IMR-90 (cell line): Measurements from ENCODE around the gene MX1. TPM values are rescaled to one million over a fixed set of nuclear protein-coding genes. Genes with fewer than 3 reads are reported as not detected.

Experiments
- ATAC-seq: fragments of 200-7000 bp; cut with Tn5 transposase; 2 replicates; pipeline ENCODE4 v1.9.1; 2020; ENCODE audit warnings: low read depth, mild to moderate bottlenecking, moderate library complexity
- BruUV-seq: library from RNA; stranded (reverse); fragments of 400-500 nt; replicated peaks from 2 replicates; lab custom pipeline; 2021; lab: Mats Ljungman, UMichigan
- CTCF ChIA-PET: fragments of 300-600 bp; formaldehyde crosslinking; extraction: SDS; loops from one replicate; lab custom pipeline; 2021; ENCODE audit warnings: antibody characterized with exemption; lab: Yijun Ruan, JAX
- POLR2A ChIA-PET: fragments of 300-600 bp; sonication (Branson Sonifier 250); formaldehyde crosslinking; loops from one replicate; lab custom pipeline; 2022; ENCODE audit warnings: antibody characterized with exemption; ENCODE audit not compliant: unreplicated experiment; lab: Charles Lee
- DNase-seq: peaks from one replicate; pipeline ENCODE4 v3.0.0; 2013
- H2AFZ ChIP-seq: replicated peaks from 2 replicates; pipeline ENCODE3; 2013; ENCODE audit warnings: low read length, mild to moderate bottlenecking; ENCODE audit not compliant: poor library complexity
- H2AK5ac ChIP-seq: 2 replicates; pipeline ENCODE4 v1.6.1; 2013; ENCODE audit warnings: low read depth, low read length, inconsistent platforms
- H2AK9ac ChIP-seq: replicated peaks from 2 replicates; pipeline ENCODE3; 2013; ENCODE audit warnings: mild to moderate bottlenecking, low read depth, low read length, moderate library complexity; ENCODE audit not compliant: poor library complexity
- H2BK120ac ChIP-seq: 2 replicates; pipeline ENCODE4 v1.6.1; 2013; ENCODE audit warnings: low read depth, low read length, inconsistent platforms
- H2BK15ac ChIP-seq: 3 replicates; pipeline ENCODE4 v1.6.1; 2013; ENCODE audit warnings: low read depth, low read length, inconsistent platforms
- H2BK20ac ChIP-seq: 2 replicates; pipeline ENCODE4 v1.6.1; 2013; ENCODE audit warnings: low read depth, mild to moderate bottlenecking, inconsistent platforms, low read length, moderate library complexity
- H2BK5ac ChIP-seq: 2 replicates; pipeline ENCODE4 v1.6.1; 2013; ENCODE audit warnings: mild to moderate bottlenecking, low read depth, low read length, inconsistent platforms; ENCODE audit not compliant: poor library complexity, severe bottlenecking
- H3K14ac ChIP-seq: replicated peaks from 2 replicates; pipeline ENCODE4 v1.6.1; 2013; ENCODE audit warnings: low read depth, low read length, inconsistent platforms
- H3K18ac ChIP-seq: 2 replicates; pipeline ENCODE4 v1.6.1; 2013; ENCODE audit warnings: low read depth, low read length, control low read depth
- H3K23ac ChIP-seq: 2 replicates; pipeline ENCODE4 v1.6.1; 2013; ENCODE audit warnings: low read depth, low read length, inconsistent platforms
- H3K27ac ChIP-seq: 2 replicates; pipeline ENCODE4 v1.5.1; 2013; ENCODE audit warnings: mild to moderate bottlenecking, control low read depth, low read length; ENCODE audit not compliant: insufficient read depth
- H3K27me3 ChIP-seq: 2 replicates; pipeline ENCODE4 v1.6.1; 2013; ENCODE audit warnings: low read length; ENCODE audit not compliant: control insufficient read depth, insufficient read depth
- H3K36me3 ChIP-seq: 2 replicates; pipeline ENCODE4 v1.6.1; 2013; ENCODE audit warnings: low read length, mixed read lengths; ENCODE audit not compliant: control insufficient read depth, insufficient read depth
- H3K4ac ChIP-seq: 2 replicates; pipeline ENCODE4 v1.6.1; 2013; ENCODE audit warnings: low read depth, low read length, inconsistent platforms
- H3K4me1 ChIP-seq: 2 replicates; pipeline ENCODE4 v1.6.1; 2013; ENCODE audit warnings: low read length, mixed read lengths; ENCODE audit not compliant: control insufficient read depth, insufficient read depth
- H3K4me2 ChIP-seq: 2 replicates; pipeline ENCODE4 v1.6.1; 2013; ENCODE audit warnings: low read depth, mild to moderate bottlenecking, control low read depth, low read length, moderate library complexity
- H3K4me3 ChIP-seq: 2 replicates; pipeline ENCODE4 v1.5.1; 2013; ENCODE audit warnings: low read depth, mild to moderate bottlenecking, control low read depth, low read length, moderate library complexity; ENCODE audit not compliant: insufficient read depth
- H3K56ac ChIP-seq: 2 replicates; pipeline ENCODE4 v1.6.1; 2013; ENCODE audit warnings: low read length, inconsistent platforms; ENCODE audit not compliant: insufficient read depth; ENCODE audit errors: extremely low read depth
- H3K79me1 ChIP-seq, 2 experiments: 2 replicates each; pipeline ENCODE4 v1.6.1; 2013; ENCODE audit warnings: low read length in 2 of 2, inconsistent platforms in 1 of 2, low read depth in 1 of 2
- H3K9ac ChIP-seq: 2 replicates; pipeline ENCODE4 v1.6.1; 2013; ENCODE audit warnings: low read depth, low read length, control low read depth
- H3K9me1 ChIP-seq: 2 replicates; pipeline ENCODE4 v1.6.1; 2013; ENCODE audit warnings: low read length, inconsistent platforms; ENCODE audit not compliant: insufficient read depth
- H3K9me3 ChIP-seq: 2 replicates; pipeline ENCODE4 v1.6.1; 2013; ENCODE audit warnings: low read length; ENCODE audit not compliant: control insufficient read depth, insufficient read depth
- H4K20me1 ChIP-seq: 2 replicates; pipeline ENCODE4 v1.6.1; 2013; ENCODE audit warnings: low read length, inconsistent platforms; ENCODE audit not compliant: insufficient read depth
- H4K5ac ChIP-seq: 2 replicates; pipeline ENCODE4 v1.6.1; 2013; ENCODE audit warnings: mild to moderate bottlenecking, low read depth, low read length, control low read depth
- H4K8ac ChIP-seq, 2 experiments: 2 replicates each; pipeline ENCODE4 v1.6.1; 2013; ENCODE audit warnings: low read depth in 2 of 2, low read length in 2 of 2, control low read depth in 1 of 2, inconsistent platforms in 1 of 2
- H4K91ac ChIP-seq: 2 replicates; pipeline ENCODE4 v1.6.1; 2013; ENCODE audit warnings: low read depth, low read length, inconsistent platforms; ENCODE audit not compliant: insufficient read depth
- BHLHE40 ChIP-seq: fragments of 150-350 bp; IDR thresholded peaks from 2 replicates; pipeline ENCODE4 v1.6.1; 2016; ENCODE audit warnings: mild to moderate bottlenecking, low read depth, low read length
- CEBPB ChIP-seq: IDR thresholded peaks from 2 replicates; pipeline ENCODE4 v1.6.1; 2012; ENCODE audit warnings: low read depth, low read length, improper control_type of control experiment
- CHD1 ChIP-seq: IDR thresholded peaks from 2 replicates; pipeline ENCODE4 v1.6.1; 2012; ENCODE audit warnings: low read depth, low read length, improper control_type of control experiment
- FOS ChIP-seq: fragments of 150-350 bp; IDR thresholded peaks from 2 replicates; pipeline ENCODE4 v1.6.1; 2016; ENCODE audit warnings: low read depth, low read length
- MAZ ChIP-seq: IDR thresholded peaks from 2 replicates; pipeline ENCODE4 v1.6.1; 2012; ENCODE audit warnings: low read depth, mild to moderate bottlenecking, low read length, improper control_type of control experiment, moderate library complexity, borderline replicate concordance
- MXI1 ChIP-seq: IDR thresholded peaks from 2 replicates; pipeline ENCODE4 v1.6.1; 2012; ENCODE audit warnings: low read depth, mild to moderate bottlenecking, low read length, moderate library complexity, borderline replicate concordance
- RCOR1 ChIP-seq: IDR thresholded peaks from 2 replicates; pipeline ENCODE4 v1.6.1; 2012; ENCODE audit warnings: mild to moderate bottlenecking, low read length, improper control_type of control experiment; ENCODE audit not compliant: insufficient replicate concordance
- RFX5 ChIP-seq: IDR thresholded peaks from 2 replicates; pipeline ENCODE4 v1.8.0; 2012; ENCODE audit warnings: low read depth, mild to moderate bottlenecking, low read length, moderate library complexity
- SMC3 ChIP-seq: fragments of 150-350 bp; IDR thresholded peaks from 2 replicates; pipeline ENCODE4 v1.6.1; 2016; ENCODE audit warnings: low read depth, mild to moderate bottlenecking, antibody characterized with exemption, low read length, moderate library complexity
- WGBS, 2 experiments: methylation state at CpG; one replicate each; pipeline versions ENCODE4 v1.1.5 to v1.1.7; 2013; ENCODE audit warnings: missing lambda C conversion rate in 2 of 2; ENCODE audit not compliant: insufficient read length in 1 of 2; ENCODE audit errors: extremely low coverage in 2 of 2; 5-methylcytosine and 5-hydroxymethylcytosine counted together
- dilution Hi-C: fragments of 300-500 bp; cut with HindIII; formaldehyde crosslinking; loops from one replicate; pipeline ENCODE4 v1.14.3; 2018; ENCODE audit warnings: low sequenced_read_pairs; ENCODE audit not compliant: unreplicated experiment
- in situ Hi-C: fragments of 300-500 bp; cut with MboI; formaldehyde crosslinking; loops from 3 replicates; pipeline ENCODE4 v1.14.3; 2019; ENCODE audit warnings: low sequenced_read_pairs, inconsistent platforms, mixed read lengths
- intact Hi-C: fragments of 100-400 bp; cut with micrococcal nuclease; formaldehyde crosslinking; loops from 2 replicates; pipeline ENCODE4 v1.10.0; 2022
- polyA plus RNA-seq, 3 experiments: library from polyadenylated mRNA; depleted of rRNA; stranded (reverse); fragments of >200 nt; gene quantifications; 2 replicates each; pipeline ENCODE4 v1.2.3, GENCODE V29; 2012; ENCODE audit warnings: low replicate concordance in 1 of 3
- total RNA-seq: library from RNA; depleted of rRNA; stranded (reverse); fragments of >200 nt; gene quantifications from 2 replicates; pipeline ENCODE4 v1.2.3, GENCODE V29; 2012
- TF ChIP-seq, protein P1 (sequence below): fragments of 150-350 bp; IDR thresholded peaks from 2 replicates; pipeline ENCODE4 v1.6.1; 2017; ENCODE audit warnings: mild to moderate bottlenecking, antibody characterized with exemption, low read length, low read depth
- TF ChIP-seq, protein P2 (sequence below): conservative IDR thresholded peaks from 2 replicates; pipeline ENCODE4 v1.5.1; 2012; ENCODE audit warnings: mild to moderate bottlenecking, low read depth, low read length, improper control_type of control experiment
- TF ChIP-seq, protein P3 (sequence below): fragments of 150-350 bp; IDR thresholded peaks from 2 replicates; pipeline ENCODE4 v1.6.1; 2016; ENCODE audit warnings: low read depth, mild to moderate bottlenecking, low read length, moderate library complexity, borderline replicate concordance

MX1 gene
- total and polyA plus RNA-seq, 2 of the 4 experiments (the other 2 are of a cell fraction): 1.0 to 2.5 TPM

DNA sequence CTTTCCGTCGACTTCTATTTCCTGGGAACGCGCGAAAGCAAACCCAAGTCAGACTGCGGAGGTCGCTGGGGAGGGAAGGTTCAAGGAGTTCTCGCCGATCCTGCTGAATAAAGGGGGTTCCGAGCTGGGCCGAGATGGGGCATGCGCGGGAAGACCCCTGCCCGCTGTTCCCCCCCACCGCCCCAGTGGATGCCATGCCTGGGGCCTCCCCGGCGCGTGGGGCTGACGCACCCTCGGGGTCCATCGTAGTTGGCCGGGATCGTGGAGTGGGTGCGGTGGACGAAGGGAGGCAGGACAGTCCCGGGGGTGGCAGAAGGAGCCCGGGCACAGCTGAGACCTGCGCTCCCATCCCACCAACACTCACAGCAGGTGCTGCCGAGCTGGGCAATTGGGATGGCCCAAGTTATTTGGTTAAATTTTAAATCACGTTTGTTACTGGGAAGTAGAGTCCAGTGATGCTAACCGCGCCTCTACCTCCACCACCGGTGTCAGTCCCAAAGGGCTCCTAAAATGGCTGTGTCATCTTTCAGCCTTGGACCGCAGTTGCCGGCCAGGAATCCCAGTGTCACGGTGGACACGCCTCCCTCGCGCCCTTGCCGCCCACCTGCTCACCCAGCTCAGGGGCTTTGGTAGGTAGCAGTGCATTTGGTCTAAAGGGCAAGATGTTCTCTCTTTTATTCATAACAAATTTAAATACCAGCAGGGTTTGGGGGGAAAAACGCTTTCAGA, 801 bp downstream of the MX1 start (continued):
- no peak for TF ChIP-seq MAZ

DNA sequence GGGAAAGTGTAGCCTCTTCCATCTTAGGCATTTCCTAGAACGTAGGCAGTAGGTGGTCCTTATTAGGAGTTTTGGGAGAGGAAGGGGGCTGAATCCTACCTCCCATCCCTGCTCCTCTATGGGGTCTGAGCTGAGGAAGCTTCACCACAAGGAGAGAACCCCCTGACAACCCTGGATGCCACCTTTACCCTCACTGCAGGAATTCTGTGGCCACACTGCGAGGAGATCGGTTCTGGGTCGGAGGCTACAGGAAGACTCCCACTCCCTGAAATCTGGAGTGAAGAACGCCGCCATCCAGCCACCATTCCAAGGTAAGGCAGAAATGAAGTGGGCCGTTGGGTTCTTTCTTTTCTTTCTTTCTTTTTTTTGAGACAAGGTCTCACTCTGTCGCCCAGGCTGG, 1.5 kb downstream of the MX1 start:
- Histone ChIP-seq H3K4me1 (no peaks in the 10 kb centered on the region; the same call in 1 of the 2 replicates), H2BK20ac (no peak overlapping the region), H3K9me1 (no peaks in the 10 kb centered on the region), H2BK120ac (no peak overlapping the region), H3K9ac (no peak overlapping the region), H4K8ac (no peak overlapping the region), H4K5ac (no peak overlapping the region), H2BK15ac (no peak overlapping the region), H2BK5ac (no peak overlapping the region), H3K4me3 (no peak overlapping the region), H3K4me2 (no peak overlapping the region), H3K4ac (no peak overlapping the region), H4K20me1 (no peaks in the 10 kb centered on the region), H3K27me3 (peaks cover 21% of the 10 kb centered on the region), H3K27ac (no peak overlapping the region), H3K18ac (no peak overlapping the region), H2AK5ac (no peak overlapping the region), H4K91ac (no peak overlapping the region), H3K79me1 (no peaks in the 10 kb centered on the region), H2AK9ac (no peak overlapping the region), H3K9me3 (no peaks in the 10 kb centered on the region), H2AFZ (no peak overlapping the region), H3K56ac (no peak overlapping the region), H3K14ac (no peak overlapping the region), H3K36me3 (no peaks in the 10 kb centered on the region), H3K23ac (no peak overlapping the region)
- TF ChIP-seq BHLHE40 (no peak), SMC3 (no peak), RFX5 (no peak), MAZ (no peak), RCOR1 (no peak), MXI1 (no peak), CEBPB (no peak), CHD1 (no peak), FOS (no peak)
- TF ChIP-seq, protein P1, sequence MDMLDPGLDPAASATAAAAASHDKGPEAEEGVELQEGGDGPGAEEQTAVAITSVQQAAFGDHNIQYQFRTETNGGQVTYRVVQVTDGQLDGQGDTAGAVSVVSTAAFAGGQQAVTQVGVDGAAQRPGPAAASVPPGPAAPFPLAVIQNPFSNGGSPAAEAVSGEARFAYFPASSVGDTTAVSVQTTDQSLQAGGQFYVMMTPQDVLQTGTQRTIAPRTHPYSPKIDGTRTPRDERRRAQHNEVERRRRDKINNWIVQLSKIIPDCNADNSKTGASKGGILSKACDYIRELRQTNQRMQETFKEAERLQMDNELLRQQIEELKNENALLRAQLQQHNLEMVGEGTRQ: no peak
- TF ChIP-seq, protein P2, sequence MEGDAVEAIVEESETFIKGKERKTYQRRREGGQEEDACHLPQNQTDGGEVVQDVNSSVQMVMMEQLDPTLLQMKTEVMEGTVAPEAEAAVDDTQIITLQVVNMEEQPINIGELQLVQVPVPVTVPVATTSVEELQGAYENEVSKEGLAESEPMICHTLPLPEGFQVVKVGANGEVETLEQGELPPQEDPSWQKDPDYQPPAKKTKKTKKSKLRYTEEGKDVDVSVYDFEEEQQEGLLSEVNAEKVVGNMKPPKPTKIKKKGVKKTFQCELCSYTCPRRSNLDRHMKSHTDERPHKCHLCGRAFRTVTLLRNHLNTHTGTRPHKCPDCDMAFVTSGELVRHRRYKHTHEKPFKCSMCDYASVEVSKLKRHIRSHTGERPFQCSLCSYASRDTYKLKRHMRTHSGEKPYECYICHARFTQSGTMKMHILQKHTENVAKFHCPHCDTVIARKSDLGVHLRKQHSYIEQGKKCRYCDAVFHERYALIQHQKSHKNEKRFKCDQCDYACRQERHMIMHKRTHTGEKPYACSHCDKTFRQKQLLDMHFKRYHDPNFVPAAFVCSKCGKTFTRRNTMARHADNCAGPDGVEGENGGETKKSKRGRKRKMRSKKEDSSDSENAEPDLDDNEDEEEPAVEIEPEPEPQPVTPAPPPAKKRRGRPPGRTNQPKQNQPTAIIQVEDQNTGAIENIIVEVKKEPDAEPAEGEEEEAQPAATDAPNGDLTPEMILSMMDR: no peak
- TF ChIP-seq, protein P3, sequence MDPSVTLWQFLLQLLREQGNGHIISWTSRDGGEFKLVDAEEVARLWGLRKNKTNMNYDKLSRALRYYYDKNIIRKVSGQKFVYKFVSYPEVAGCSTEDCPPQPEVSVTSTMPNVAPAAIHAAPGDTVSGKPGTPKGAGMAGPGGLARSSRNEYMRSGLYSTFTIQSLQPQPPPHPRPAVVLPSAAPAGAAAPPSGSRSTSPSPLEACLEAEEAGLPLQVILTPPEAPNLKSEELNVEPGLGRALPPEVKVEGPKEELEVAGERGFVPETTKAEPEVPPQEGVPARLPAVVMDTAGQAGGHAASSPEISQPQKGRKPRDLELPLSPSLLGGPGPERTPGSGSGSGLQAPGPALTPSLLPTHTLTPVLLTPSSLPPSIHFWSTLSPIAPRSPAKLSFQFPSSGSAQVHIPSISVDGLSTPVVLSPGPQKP: no peak
- DNase-seq (no peak), ATAC-seq (no peak)
- dilution Hi-C loops (no loop called here), intact Hi-C loops (no loop called here), in situ Hi-C loops (no loop called here)
- ChIA-PET CTCF (no interaction called here), POLR2A (no interaction called here)
- no CpG with 5 or more reads among the region's 8 CpGs for WGBS, 2 experiments
- no TSS peak for BruUV-seq
